Tibial nerve (tissue), 4 donors: ENCODE results near the gene HMG20B. TPM values are rescaled to one million over a fixed set of nuclear protein-coding genes. Genes with fewer than 3 reads are reported as not detected.

ENCODE experiments used
- DNase-seq, 2 donors: peaks; one replicate each; pipeline ENCODE4 v3.0.0-alpha.2; 2019; ENCODE audit warnings: low spot score in 2 of 2
- H3K27ac ChIP-seq, 4 donors: fragments of 200-600 bp; sonication (generic) in 3 of 4; one replicate each; pipeline ENCODE4 v1.5.1; 2017 to 2019; ENCODE audit warnings: mild to moderate bottlenecking in 1 of 4
- H3K27me3 ChIP-seq, 2 donors: fragments of 200-600 bp; sonication (generic) in 1 of 2; one replicate each; pipeline versions ENCODE4 v1.5.1 to v1.6.0; 2017 to 2019
- H3K36me3 ChIP-seq, 3 donors: fragments of 200-600 bp; sonication (generic); one replicate each; pipeline ENCODE4 v1.5.1; 2018 to 2019
- H3K4me1 ChIP-seq, 4 donors: fragments of 200-600 bp; sonication (generic) in 3 of 4; one replicate each; pipeline ENCODE4 v1.5.1; 2017 to 2019
- H3K4me3 ChIP-seq, 4 donors: fragments of 200-600 bp; sonication (generic) in 3 of 4; one replicate each; pipeline ENCODE4 v1.5.1; 2017 to 2019; ENCODE audit warnings: mild to moderate bottlenecking in 1 of 4, moderate library complexity in 1 of 4
- H3K9me3 ChIP-seq, 4 donors: fragments of 200-600 bp; sonication (generic) in 3 of 4; one replicate each; pipeline ENCODE4 v1.5.1; 2017 to 2019
- CTCF ChIP-seq, 5 experiments: fragments of 200-600 bp in 3 of 5; fragments of 450-650 bp in 2 of 5; sonication (generic) in 3 of 5; IDR thresholded peaks; one replicate each; pipeline ENCODE4 v1.5.1; 2016 to 2019; ENCODE audit warnings: antibody characterized with exemption in 5 of 5, mild to moderate bottlenecking in 3 of 5, moderate library complexity in 2 of 5
- EP300 ChIP-seq, 2 donors: sonication (generic); formaldehyde crosslinking; IDR thresholded peaks; one replicate each; pipeline ENCODE4 v1.6.1; 2017; ENCODE audit warnings: antibody characterized with exemption in 2 of 2, mild to moderate bottlenecking in 1 of 2
- POLR2A ChIP-seq, 2 donors: fragments of 450-650 bp; IDR thresholded peaks; one replicate each; pipeline ENCODE4 v1.6.1; 2017; ENCODE audit warnings: antibody characterized with exemption in 2 of 2, mild to moderate bottlenecking in 2 of 2, moderate library complexity in 2 of 2
- WGBS, 2 donors: methylation state at CpG; one replicate each; pipeline ENCODE4 v1.1.5; 2018; 5-methylcytosine and 5-hydroxymethylcytosine counted together
- total RNA-seq, 4 donors: library from RNA; depleted of rRNA; stranded (reverse); fragments of >200 nt; gene quantifications; one replicate each; pipeline ENCODE4 v1.1.0, GENCODE V29; 2016

Gene HMG20B
- total RNA-seq, 4 donors from 2014 or later, result 94.0 to 181 (median 153) TPM

GRCh38 chr19:3530389-3530788 is 42.4 kb upstream of the HMG20B start:
- Histone ChIP-seq H3K27ac (no peak overlapping the region), H3K4me3 (no peak overlapping the region), H3K9me3 (no peaks in the 10 kb centered on the region), H3K36me3 (peaks cover 15 to 82% (median 48%) of the 10 kb centered on the region in 3 donors), H3K27me3 (no peaks in the 10 kb centered on the region), H3K4me1 (peaks cover 0 to 2% (median 0%) of the 10 kb centered on the region in 4 donors)
- DNase-seq, result no peak
- TF ChIP-seq POLR2A (IDR thresholded peaks at IDR 0.05) (no peak), EP300 (IDR thresholded peaks at IDR 0.05) (no peak), CTCF (IDR thresholded peaks at IDR 0.05) (no peak)
- 93 to 96% methylated on average over 12 of the region's 12 CpGs for WGBS, 2 donors

- H3K27me3 ChIP-seq, result no peaks in the 10 kb centered on the region
- H3K4me3 ChIP-seq, result no peak overlapping the region
- H3K36me3 ChIP-seq, result peaks cover 15 to 76% (median 37%) of the 10 kb centered on the region in 3 donors
- DNase-seq, result no peak
- no peak overlapping the region for H3K27ac ChIP-seq
- WGBS, 2 donors, result 88 to 92% methylated on average over 21 of the region's 29 CpGs
- peaks cover 0 to 15% (median 7%) of the 10 kb centered on the region in 4 donors for H3K4me1 ChIP-seq
- TF ChIP-seq POLR2A (IDR thresholded peaks at IDR 0.05), result no peak
- TF ChIP-seq EP300 (IDR thresholded peaks at IDR 0.05), result no peak
- TF ChIP-seq CTCF (IDR thresholded peaks at IDR 0.05), result no peak
- no peaks in the 10 kb centered on the region for H3K9me3 ChIP-seq
Measured at GRCh38 chr19:3531716-3532115, 41.0 kb upstream of the HMG20B start.

GRCh38 chr19:3532154-3532786 is 40.5 kb upstream of the HMG20B start:
- Histone ChIP-seq H3K27ac (no peak overlapping the region), H3K36me3 (peaks cover 15 to 70% (median 31%) of the 10 kb centered on the region in 3 donors), H3K27me3 (no peaks in the 10 kb centered on the region), H3K4me3 (no peak overlapping the region), H3K9me3 (no peaks in the 10 kb centered on the region), H3K4me1 (peaks cover 0 to 20% (median 12%) of the 10 kb centered on the region in 4 donors)
- no peak for TF ChIP-seq POLR2A (IDR thresholded peaks at IDR 0.05)
- TF ChIP-seq CTCF (IDR thresholded peaks at IDR 0.05), result no peak
- TF ChIP-seq EP300 (IDR thresholded peaks at IDR 0.05), result no peak
- no peak for DNase-seq
- WGBS, 2 donors, result 90 to 94% methylated on average over 9 to 25 of the region's 33 CpGs

GRCh38 chr19:3533033-3533432 is 39.7 kb upstream of the HMG20B start:
- Histone ChIP-seq H3K4me3 (no peak overlapping the region), H3K9me3 (no peaks in the 10 kb centered on the region), H3K36me3 (peaks cover 12 to 66% (median 24%) of the 10 kb centered on the region in 3 donors), H3K4me1 (peaks cover 0 to 28% (median 18%) of the 10 kb centered on the region in 4 donors), H3K27ac (no peak overlapping the region), H3K27me3 (no peaks in the 10 kb centered on the region)
- DNase-seq, result no peak
- TF ChIP-seq CTCF (IDR thresholded peaks at IDR 0.05), result no peak
- TF ChIP-seq EP300 (IDR thresholded peaks at IDR 0.05), result no peak
- no peak for TF ChIP-seq POLR2A (IDR thresholded peaks at IDR 0.05)
- 91 to 96% methylated on average over 6 to 14 of the region's 17 CpGs for WGBS, 2 donors

GRCh38 chr19:3533563-3534216 is 39.1 kb upstream of the HMG20B start:
- no peak overlapping the region for H3K4me3 ChIP-seq
- H3K36me3 ChIP-seq, result peaks cover 12 to 69% (median 24%) of the 10 kb centered on the region in 3 donors
- H3K4me1 ChIP-seq, result peaks cover 0 to 34% (median 22%) of the 10 kb centered on the region in 4 donors
- H3K27ac ChIP-seq, result no peak overlapping the region
- H3K27me3 ChIP-seq, result no peaks in the 10 kb centered on the region
- 63 to 79% methylated on average over 12 of the region's 12 CpGs for WGBS, 2 donors
- no peak for DNase-seq
- no peaks in the 10 kb centered on the region for H3K9me3 ChIP-seq
- TF ChIP-seq EP300 (IDR thresholded peaks at IDR 0.05) (no peak), CTCF (IDR thresholded peaks at IDR 0.05) (no peak)
